Measurements from ENCODE around the gene TIMMDC1.

DNA sequence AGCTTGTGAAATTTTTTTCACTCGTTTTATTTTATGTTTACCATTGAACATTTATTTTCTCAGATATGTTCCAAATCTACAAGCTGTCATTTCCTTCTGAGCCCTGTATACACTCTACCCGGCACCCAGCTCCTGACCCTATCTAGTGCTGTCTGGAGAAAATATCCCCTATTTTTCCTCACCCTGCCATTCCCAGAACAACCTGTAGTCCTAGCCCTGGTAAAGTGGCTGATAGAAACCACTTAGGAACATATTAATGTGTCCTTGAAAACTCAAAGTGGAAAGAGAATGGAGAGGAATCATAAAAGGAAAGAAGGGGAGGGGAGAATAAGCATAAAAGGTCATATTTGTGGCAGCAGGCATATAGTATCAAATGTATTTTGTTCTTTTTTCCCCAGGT is 8.2 kb upstream of the TIMMDC1 start:
- TF ChIP-seq, protein P1, sequence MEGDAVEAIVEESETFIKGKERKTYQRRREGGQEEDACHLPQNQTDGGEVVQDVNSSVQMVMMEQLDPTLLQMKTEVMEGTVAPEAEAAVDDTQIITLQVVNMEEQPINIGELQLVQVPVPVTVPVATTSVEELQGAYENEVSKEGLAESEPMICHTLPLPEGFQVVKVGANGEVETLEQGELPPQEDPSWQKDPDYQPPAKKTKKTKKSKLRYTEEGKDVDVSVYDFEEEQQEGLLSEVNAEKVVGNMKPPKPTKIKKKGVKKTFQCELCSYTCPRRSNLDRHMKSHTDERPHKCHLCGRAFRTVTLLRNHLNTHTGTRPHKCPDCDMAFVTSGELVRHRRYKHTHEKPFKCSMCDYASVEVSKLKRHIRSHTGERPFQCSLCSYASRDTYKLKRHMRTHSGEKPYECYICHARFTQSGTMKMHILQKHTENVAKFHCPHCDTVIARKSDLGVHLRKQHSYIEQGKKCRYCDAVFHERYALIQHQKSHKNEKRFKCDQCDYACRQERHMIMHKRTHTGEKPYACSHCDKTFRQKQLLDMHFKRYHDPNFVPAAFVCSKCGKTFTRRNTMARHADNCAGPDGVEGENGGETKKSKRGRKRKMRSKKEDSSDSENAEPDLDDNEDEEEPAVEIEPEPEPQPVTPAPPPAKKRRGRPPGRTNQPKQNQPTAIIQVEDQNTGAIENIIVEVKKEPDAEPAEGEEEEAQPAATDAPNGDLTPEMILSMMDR (IDR thresholded peaks at IDR 0.05) = no peak
- no peak for TF ChIP-seq POLR2A (IDR thresholded peaks at IDR 0.05)
